Thyroid gland (tissue), 4 donors: ENCODE measurements around the gene TLE5.

Experiments
- CTCF ChIP-seq, 6 experiments: fragments of 200-600 bp in 3 of 6; fragments of 450-650 bp in 3 of 6; sonication (generic) in 3 of 6; IDR thresholded peaks; one replicate each; pipeline ENCODE4 v1.5.1; 2016 to 2019; ENCODE audit warnings: antibody characterized with exemption in 6 of 6, mild to moderate bottlenecking in 2 of 6, inconsistent platforms in 1 of 6, moderate library complexity in 1 of 6
- POLR2A ChIP-seq, 2 donors: fragments of 450-650 bp; IDR thresholded peaks; one replicate each; pipeline ENCODE4 v1.6.1; 2017; ENCODE audit warnings: antibody characterized with exemption in 2 of 2, mild to moderate bottlenecking in 2 of 2, moderate library complexity in 1 of 2

DNA sequence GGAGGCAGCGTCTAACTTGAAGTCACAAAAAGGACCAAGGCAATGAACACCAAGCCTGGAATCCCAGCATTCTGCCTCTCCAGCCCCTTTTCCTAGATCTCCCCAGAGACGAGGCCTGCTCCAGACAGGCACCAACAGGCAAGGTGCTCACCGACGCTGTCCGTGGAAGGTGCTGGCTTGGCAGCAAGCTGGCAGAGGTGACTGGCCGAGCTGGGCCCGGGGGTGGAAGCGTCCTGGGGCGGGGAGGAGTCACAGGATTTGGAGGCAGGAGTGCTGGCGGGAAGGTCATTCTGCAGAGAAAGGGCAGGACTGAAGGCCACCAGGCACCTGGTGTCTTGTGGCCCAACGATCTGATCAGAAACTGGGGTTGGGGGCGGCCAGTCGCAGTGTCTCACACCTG lies 51.4 kb downstream of the TLE5 start:
- TF ChIP-seq POLR2A (IDR thresholded peaks at IDR 0.05) (no peak), CTCF (IDR thresholded peaks at IDR 0.05) (no peak)
